Left kidney (tissue), 2 donors: Measurements from ENCODE around the gene FNDC7. TPM values are rescaled to one million over a fixed set of nuclear protein-coding genes. Genes with fewer than 3 reads are reported as not detected.
"Not testable (repeated sequence)": the region's sequence is repeated elsewhere in the genome, so short reads cannot be mapped to it uniquely, and the experiment has no call there.

ENCODE experiments used
- DNase-seq: peaks from one replicate; pipeline ENCODE4 v3.0.0-alpha.2; 2013
- polyA plus RNA-seq: library from polyadenylated mRNA; unstranded; fragments of 120-200 nt; gene quantifications from one replicate; pipeline ENCODE4 v1.2.1, GENCODE V29; 2013; ENCODE audit not compliant: insufficient read length

Gene FNDC7
- polyA plus RNA-seq, 1 donor: 0.03 TPM

DNA sequence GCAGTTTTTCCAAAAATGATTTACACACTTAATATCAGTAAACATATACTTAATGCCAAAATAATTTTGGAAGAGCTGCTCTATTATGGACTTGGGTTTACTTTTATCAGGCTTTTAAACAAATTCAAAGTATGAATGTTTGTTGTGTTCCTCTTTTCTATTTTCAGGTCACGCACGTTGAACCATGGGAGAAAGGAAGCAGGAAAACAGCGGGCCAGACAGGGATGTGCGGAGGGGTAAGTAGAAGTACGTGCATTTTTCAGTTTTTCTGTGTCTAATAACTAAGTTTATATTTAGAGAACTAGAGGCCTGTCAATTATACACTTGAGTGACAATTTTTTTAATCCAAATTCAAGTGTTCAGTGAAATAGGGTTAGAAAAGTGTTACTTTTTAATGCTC, 17.2 kb upstream of the FNDC7 start:
- DNase-seq: no peak

- DNase-seq: no peak
Observed at GRCh38 chr1:108699375-108700332, 13.1 kb upstream of the FNDC7 start.

- no peak for DNase-seq
Observed at GRCh38 chr1:108701176-108701849, 11.4 kb upstream of the FNDC7 start.

- DNase-seq: not testable (repeated sequence)
Observed at GRCh38 chr1:108702109-108702508, 10.6 kb upstream of the FNDC7 start.

DNA sequence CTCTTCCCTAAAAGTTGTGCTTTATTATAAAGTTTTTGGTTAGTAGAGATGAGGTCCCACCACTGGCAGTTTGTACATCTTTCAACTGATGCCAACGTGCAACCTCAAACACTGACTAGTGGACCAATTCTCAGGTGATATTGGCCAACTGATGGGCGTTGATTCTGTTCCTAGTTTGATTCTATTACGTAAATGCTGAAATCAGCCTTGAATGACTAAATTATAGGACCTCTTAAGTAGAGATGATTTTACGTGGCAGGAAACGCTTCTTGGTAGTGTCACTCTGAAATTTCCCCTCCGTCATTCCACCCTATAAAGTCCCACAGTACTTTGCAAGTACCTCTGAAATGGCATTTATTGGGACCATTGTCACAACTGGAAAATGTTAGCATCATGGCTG, 8.8 kb upstream of the FNDC7 start:
- DNase-seq: no peak

GRCh38 chr1:108704496-108704895, 8.2 kb upstream of the FNDC7 start:
- DNase-seq: no peak

- no peak for DNase-seq
Observed at GRCh38 chr1:108706643-108707042, 6.1 kb upstream of the FNDC7 start.

DNA sequence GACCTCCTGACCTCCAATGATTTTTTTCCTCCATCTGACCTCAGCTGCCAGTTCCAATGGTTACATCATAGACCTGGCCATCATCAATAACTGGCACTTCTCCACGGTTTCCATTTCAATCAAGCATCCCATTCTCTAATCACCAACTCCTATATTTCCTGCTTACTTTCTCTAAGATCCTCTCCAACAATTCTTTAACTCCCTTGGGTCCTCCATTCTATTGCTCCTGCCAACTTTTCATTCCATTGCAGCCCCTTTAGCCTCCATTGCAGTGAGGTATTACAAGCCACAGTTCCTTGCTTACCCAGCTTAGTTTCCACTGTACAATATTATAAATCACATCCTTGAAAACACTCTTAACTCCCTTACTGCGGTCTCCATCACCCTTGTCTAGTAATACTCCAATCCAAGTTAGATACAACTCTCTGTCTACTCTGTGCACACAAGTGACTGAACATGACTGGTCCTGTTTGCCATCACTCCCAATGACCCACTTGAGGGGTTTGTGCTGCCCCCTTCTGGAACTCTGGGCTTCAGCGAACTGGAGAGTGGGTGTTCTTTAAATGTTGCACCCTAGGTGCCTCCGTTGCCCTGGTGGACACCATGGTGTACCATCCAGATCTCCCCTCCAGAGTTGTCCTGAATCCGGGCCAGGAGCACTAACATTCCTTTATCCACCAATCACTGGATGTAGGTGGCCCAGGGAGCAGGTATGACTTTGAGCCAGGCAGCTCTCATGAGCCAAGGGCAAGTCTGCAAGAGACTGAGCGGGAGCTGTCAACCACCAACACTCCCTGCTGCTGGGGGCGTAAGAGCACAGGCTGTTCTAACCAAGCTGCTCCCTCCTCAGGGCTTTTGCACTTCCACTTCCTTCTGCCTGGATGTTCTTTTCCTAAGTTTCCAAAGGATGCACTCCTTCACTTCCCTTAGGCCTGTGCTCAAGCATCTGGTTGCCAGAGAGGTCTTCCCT, 3.7 kb upstream of the FNDC7 start:
- DNase-seq: no peak

GRCh38 chr1:108715932-108716331, 3.2 kb downstream of the FNDC7 start:
- no peak for DNase-seq

DNA sequence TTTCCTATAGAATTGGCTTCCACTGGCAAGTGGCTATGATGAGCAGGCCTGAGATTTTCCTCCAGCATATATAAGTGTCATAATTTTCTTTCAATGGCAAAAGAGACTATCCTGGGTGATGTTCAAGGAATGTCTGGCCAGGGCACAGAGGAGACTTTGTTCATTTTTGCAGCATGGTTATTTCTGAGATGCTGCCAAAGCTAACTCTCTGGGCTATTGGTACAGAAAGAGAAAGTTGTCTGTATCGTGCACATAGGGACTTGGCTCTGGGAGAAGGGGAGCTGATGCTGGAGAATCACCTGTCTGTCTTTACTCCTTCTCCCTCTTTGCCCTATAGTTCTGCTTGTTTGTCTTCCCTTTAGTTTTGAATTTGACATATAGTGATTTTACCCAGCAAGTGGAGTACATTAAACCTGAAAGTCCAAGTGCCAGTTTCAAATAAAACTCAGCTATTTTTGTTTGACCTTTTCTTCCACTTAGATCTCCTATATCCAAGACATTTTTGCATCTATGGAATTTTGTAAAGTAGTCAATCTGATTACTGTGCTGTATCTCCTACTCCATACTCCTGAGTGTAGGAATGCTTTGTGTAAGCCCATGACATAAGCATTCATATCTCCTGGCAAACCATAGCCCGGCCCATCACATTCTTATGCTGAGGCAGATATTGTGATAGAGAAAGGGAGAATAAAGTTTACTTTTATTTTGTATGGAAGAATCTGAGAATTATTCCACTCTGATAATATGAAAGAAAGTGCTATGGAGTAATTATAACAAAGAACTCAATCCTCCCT, 3.9 kb downstream of the FNDC7 start:
- DNase-seq: no peak

DNA sequence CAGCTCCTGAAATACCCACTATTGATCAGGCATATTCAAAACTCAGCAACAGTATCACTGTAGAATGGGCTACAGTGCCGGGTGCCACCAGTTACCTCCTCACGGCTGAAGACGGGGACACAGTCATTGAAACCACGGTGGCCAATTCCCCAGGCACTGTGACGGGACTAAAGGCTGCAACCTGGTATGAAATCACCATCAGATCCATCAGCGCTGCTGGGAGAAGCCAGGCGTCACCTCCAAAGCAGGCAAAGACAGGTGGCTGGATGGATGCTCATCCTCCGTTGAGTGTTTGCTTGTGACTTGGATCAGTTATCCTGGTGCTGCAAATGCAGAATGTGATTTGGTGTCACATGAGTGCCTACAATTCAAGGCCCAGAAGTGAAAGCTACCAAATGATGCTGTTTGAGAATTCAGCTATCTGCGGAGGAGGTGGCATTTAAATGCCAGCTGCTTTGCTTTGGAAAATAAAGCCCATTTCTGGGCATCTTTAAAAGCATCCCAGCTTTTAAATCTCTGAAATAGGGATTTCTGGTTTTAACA, 5.1 kb downstream of the FNDC7 start:
- no peak for DNase-seq

GRCh38 chr1:108718927-108719655, 6.4 kb downstream of the FNDC7 start:
- no peak for DNase-seq

- DNase-seq: no peak
Observed at GRCh38 chr1:108719656-108720435, 7.1 kb downstream of the FNDC7 start.

DNA sequence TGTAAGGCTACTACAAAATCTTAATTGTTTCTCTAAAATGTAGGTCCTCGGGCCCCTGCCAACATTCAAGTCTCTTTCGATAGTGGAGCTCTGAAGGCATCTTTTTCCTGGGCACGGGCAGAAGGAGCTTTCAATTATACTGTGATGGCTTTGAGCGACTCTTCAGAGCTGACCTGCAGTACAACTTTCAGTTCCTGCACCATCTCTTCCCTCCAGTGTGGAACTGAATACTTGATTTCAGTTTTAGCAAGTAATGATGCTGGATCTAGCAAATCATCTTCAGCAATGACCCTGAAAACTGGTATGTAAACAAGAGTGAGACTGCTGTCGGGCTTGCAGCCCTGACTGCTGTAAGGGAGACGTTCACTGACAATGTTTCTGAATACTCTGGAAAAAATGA, 9.6 kb downstream of the FNDC7 start:
- no peak for DNase-seq

DNA sequence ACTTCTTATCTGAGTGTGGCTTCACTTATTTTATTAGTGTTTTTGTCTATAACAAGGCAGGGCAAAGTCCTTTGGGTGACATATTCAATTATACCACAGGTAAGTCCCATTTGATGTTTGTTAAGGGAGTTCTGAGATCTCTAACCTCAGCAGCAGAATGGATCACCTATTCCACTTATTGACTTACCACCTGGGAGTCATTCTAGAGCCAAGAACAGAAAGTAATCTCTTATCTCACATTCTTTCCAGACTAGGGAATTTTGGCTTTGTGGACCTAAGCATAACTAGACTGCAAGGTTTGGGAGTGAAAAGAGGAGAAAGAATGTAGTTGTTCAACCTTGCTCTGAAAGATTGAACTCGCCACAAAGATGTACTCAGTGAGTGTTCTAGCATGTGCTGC, 13.2 kb downstream of the FNDC7 start:
- DNase-seq: no peak

DNA sequence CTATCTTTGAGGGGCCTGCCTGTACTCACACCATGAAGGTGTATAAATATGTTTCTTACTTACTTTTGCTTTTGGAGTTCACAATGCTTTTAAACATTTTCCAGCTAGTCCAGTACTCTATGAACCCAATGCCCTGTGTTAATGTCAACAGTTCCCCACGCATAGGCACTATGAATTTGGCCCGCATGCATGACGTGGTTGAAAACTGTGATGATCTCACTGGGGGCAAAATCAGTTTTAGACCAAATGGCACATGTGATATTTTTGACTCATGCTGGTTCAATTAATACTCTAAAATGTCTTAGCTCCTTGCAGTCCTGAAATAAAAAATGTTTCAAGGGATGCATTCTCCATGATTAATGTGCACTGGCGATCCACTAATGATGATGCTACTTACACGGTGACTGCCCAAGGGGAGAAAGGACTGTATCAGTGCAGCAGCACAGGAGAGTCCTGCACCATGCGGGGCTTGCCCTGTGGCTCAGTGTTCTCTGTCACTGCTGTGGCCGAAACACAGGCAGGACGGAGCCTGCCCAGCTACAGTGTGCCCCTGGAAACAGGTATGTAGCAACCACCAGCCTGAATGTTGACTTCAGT, 15.7 kb downstream of the FNDC7 start:
- DNase-seq: no peak

DNA sequence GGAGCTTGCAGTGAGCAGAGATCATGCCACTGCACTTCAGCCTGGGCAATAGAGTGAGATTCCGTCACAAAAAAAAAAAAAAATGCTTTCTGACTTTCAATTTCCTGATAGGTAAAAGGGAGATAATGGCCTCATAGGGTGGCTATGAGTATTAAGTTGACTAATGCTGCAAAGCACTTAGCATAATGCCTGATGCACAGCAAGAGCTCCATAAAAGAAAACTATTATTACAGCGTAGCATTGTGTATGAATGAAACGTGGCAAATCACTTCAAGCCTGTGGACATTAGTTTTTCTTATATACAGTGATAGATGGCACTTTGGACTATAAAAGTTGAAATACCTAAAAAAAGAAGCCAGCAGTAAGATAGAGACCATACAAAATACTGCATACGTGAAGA, 16.8 kb downstream of the FNDC7 start:
- DNase-seq: no peak

GRCh38 chr1:108732398-108732797, 19.7 kb downstream of the FNDC7 start:
- DNase-seq: no peak
